K562 (cell line): Measurements from ENCODE around the gene ITGA2B. TPM values are rescaled to one million over a fixed set of nuclear protein-coding genes. Genes with fewer than 3 reads are reported as not detected.

Experiments used
- ARID1B ChIP-seq: fragments of 450-650 bp; IDR thresholded peaks from 2 replicates; pipeline ENCODE4 v1.6.1; 2016; ENCODE audit warnings: antibody characterized with exemption, mild to moderate bottlenecking, inconsistent platforms
- ATF7 ChIP-seq: fragments of 450-650 bp; IDR thresholded peaks from 2 replicates; pipeline ENCODE4 v1.7.1; 2014; ENCODE audit warnings: mild to moderate bottlenecking, moderate library complexity
- DPF2 ChIP-seq: fragments of 450-650 bp; IDR thresholded peaks from 2 replicates; pipeline ENCODE4 v1.6.1; 2016
- ELF1 ChIP-seq: fragments of 200-800 bp; sonication (Bioruptor generic); IDR thresholded peaks from 2 replicates; pipeline ENCODE4 v1.6.1; 2016; ENCODE audit warnings: missing genetic modification characterization, missing compliant biosample characterization
- ELF4 ChIP-seq: fragments of 450-650 bp; formaldehyde crosslinking; IDR thresholded peaks from 2 replicates; pipeline ENCODE4 v1.4.0; 2022; ENCODE audit warnings: missing genetic modification characterization
- ETV5 ChIP-seq: sonication (generic); formaldehyde crosslinking; IDR thresholded peaks from 2 replicates; pipeline ENCODE4 v1.4.0; 2020; ENCODE audit warnings: low read depth, mild to moderate bottlenecking, missing genetic modification reagents
- FOXM1 ChIP-seq, 2 experiments: fragments of 450-650 bp in 1 of 2; sonication (generic) in 1 of 2; formaldehyde crosslinking in 1 of 2; IDR thresholded peaks; 2 replicates each; pipeline versions ENCODE4 v1.6.1 to v1.9.0; 2017 to 2022; ENCODE audit warnings: low read depth in 2 of 2, mild to moderate bottlenecking in 2 of 2, missing genetic modification reagents in 1 of 2, moderate library complexity in 1 of 2
- HNRNPL ChIP-seq: fragments of 200-400 bp; formaldehyde crosslinking; IDR thresholded peaks from 2 replicates; pipeline ENCODE4 v1.6.1; 2017; ENCODE audit warnings: low read depth, mild to moderate bottlenecking, low read length
- LARP7 ChIP-seq: fragments of 450-650 bp; IDR thresholded peaks from 2 replicates; pipeline ENCODE4 v1.6.1; 2016
- MTA2 ChIP-seq: fragments of 450-650 bp; IDR thresholded peaks from 2 replicates; pipeline ENCODE4 v1.6.1; 2016; ENCODE audit warnings: low read depth
- NCOR1 ChIP-seq: fragments of 450-650 bp; IDR thresholded peaks from 2 replicates; pipeline ENCODE4 v1.6.1; 2016; ENCODE audit warnings: mild to moderate bottlenecking, moderate library complexity
- NELFE ChIP-seq: IDR thresholded peaks from 2 replicates; pipeline ENCODE4 v1.6.1; 2011; ENCODE audit warnings: mild to moderate bottlenecking; ENCODE audit not compliant: insufficient read depth, insufficient read length
- NEUROD1 ChIP-seq: fragments of 150-350 bp; IDR thresholded peaks from 2 replicates; pipeline ENCODE4 v1.6.1; 2014; ENCODE audit warnings: borderline replicate concordance, low read length, low read depth; ENCODE audit not compliant: partially characterized antibody
- NKRF ChIP-seq: fragments of 450-650 bp; IDR thresholded peaks from 2 replicates; pipeline ENCODE4 v1.6.1; 2016; ENCODE audit warnings: borderline replicate concordance
- POLR3A ChIP-seq: IDR thresholded peaks from 2 replicates; pipeline ENCODE4 v1.6.1; 2011; ENCODE audit warnings: borderline replicate concordance, mild to moderate bottlenecking, moderate library complexity; ENCODE audit not compliant: insufficient read length, insufficient read depth; ENCODE audit errors: extremely low read depth
- PTBP1 ChIP-seq: fragments of 200-400 bp; formaldehyde crosslinking; IDR thresholded peaks from 2 replicates; pipeline ENCODE4 v1.6.1; 2017; ENCODE audit warnings: low read depth, low read length
- RBBP5 ChIP-seq: fragments of 200-600 bp; sonication (generic); IDR thresholded peaks from 2 replicates; pipeline ENCODE4 v1.6.1; 2012; ENCODE audit warnings: borderline replicate concordance, mild to moderate bottlenecking, low read length, control low read depth, inconsistent platforms; ENCODE audit not compliant: insufficient read depth, poor library complexity, severe bottlenecking
- RBM25 ChIP-seq: fragments of 200-400 bp; formaldehyde crosslinking; IDR thresholded peaks from 2 replicates; pipeline ENCODE4 v1.6.1; 2018; ENCODE audit warnings: low read length, low read depth, moderate library complexity; ENCODE audit not compliant: severe bottlenecking
- ZNF134 ChIP-seq: fragments of 250-450 bp; sonication (Bioruptor Pico); conservative IDR thresholded peaks from 2 replicates; pipeline ENCODE4 v1.4.0; 2020
- polyA plus RNA-seq, 8 experiments: library from polyadenylated mRNA; depleted of rRNA in 4 of 8; stranded (reverse) in 5 of 8; unstranded in 3 of 8; fragments of >200 nt; fragmentation: Nextera tagmentation in 2 of 8; fragmentation: Illumina TruSeq in 1 of 8; extraction: Ambion mirVana in 2 of 8; extraction: Trizol in 1 of 8; gene quantifications; 2 replicates each; pipeline versions ENCODE4 v1.2.1 to v1.2.3, GENCODE V29; 2011 to 2014; ENCODE audit warnings: inconsistent platforms in 1 of 8, missing spikeins in 1 of 8
- total RNA-seq, 7 experiments: library from RNA; depleted of rRNA in 6 of 7; stranded (reverse); fragments of >200 nt in 6 of 7; fragmentation: Illumina TruSeq in 2 of 7; extraction: Trizol in 2 of 7; gene quantifications; 2 replicates each; pipeline versions ENCODE4 v1.2.1 to v1.2.3, GENCODE V29; 2011 to 2021; ENCODE audit warnings: low replicate concordance in 1 of 7
- TF ChIP-seq, protein P1 (sequence below): fragments of 450-650 bp; formaldehyde crosslinking; IDR thresholded peaks from 2 replicates; pipeline ENCODE4 v1.4.0; 2022; ENCODE audit warnings: missing genetic modification characterization
- TF ChIP-seq, protein P2 (sequence below): IDR thresholded peaks from 2 replicates; pipeline ENCODE4 v1.6.1; 2012; ENCODE audit warnings: low read depth, low read length, improper control_type of control experiment, borderline replicate concordance
- TF ChIP-seq, protein P3 (sequence below): sonication (generic); IDR thresholded peaks from 2 replicates; pipeline ENCODE4 v1.6.1; 2016

Gene ITGA2B
- total and polyA plus RNA-seq, 9 of the 15 experiments (the other 6 are each of a cell fraction or from before 2014, with no cell fraction given) = 1.1 to 26.4 (median 5.6) TPM

- TF ChIP-seq, protein P1, sequence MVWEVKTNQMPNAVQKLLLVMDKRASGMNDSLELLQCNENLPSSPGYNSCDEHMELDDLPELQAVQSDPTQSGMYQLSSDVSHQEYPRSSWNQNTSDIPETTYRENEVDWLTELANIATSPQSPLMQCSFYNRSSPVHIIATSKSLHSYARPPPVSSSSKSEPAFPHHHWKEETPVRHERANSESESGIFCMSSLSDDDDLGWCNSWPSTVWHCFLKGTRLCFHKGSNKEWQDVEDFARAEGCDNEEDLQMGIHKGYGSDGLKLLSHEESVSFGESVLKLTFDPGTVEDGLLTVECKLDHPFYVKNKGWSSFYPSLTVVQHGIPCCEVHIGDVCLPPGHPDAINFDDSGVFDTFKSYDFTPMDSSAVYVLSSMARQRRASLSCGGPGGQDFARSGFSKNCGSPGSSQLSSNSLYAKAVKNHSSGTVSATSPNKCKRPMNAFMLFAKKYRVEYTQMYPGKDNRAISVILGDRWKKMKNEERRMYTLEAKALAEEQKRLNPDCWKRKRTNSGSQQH (CRISPR knock-in tag) = 0 out of 2 replicates have a peak, but pooled peaks have one; percentile 12
- peak; percentile 77 for TF ChIP-seq DPF2
- TF ChIP-seq ELF1 (tag) = peak; percentile 66
- TF ChIP-seq LARP7 = no peak
- TF ChIP-seq, protein P2, sequence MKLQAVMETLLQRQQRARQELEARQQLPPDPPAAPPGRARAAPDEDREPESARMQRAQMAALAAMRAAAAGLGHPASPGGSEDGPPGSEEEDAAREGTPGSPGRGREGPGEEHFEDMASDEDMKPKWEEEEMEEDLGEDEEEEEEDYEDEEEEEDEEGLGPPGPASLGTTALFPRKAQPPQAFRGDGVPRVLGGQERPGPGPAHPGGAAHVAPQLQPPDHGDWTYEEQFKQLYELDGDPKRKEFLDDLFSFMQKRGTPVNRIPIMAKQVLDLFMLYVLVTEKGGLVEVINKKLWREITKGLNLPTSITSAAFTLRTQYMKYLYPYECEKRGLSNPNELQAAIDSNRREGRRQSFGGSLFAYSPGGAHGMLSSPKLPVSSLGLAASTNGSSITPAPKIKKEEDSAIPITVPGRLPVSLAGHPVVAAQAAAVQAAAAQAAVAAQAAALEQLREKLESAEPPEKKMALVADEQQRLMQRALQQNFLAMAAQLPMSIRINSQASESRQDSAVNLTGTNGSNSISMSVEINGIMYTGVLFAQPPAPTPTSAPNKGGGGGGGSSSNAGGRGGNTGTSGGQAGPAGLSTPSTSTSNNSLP = 0 out of 2 replicates have a peak, but pooled peaks have one; percentile 53
- no peak for TF ChIP-seq ZNF134 (CRISPR knock-in tag)
- no peak for TF ChIP-seq RBM25
- TF ChIP-seq POLR3A = no peak
- no peak for TF ChIP-seq NKRF
- no peak for TF ChIP-seq HNRNPL
- TF ChIP-seq PTBP1 = no peak
- peak; percentile 33; the same call in 1 of the 2 replicates for TF ChIP-seq ELF4 (CRISPR knock-in tag)
- TF ChIP-seq, protein P3, sequence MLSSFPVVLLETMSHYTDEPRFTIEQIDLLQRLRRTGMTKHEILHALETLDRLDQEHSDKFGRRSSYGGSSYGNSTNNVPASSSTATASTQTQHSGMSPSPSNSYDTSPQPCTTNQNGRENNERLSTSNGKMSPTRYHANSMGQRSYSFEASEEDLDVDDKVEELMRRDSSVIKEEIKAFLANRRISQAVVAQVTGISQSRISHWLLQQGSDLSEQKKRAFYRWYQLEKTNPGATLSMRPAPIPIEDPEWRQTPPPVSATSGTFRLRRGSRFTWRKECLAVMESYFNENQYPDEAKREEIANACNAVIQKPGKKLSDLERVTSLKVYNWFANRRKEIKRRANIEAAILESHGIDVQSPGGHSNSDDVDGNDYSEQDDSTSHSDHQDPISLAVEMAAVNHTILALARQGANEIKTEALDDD = peak; percentile 78
- peak; percentile 85 for TF ChIP-seq NCOR1
- no peak for TF ChIP-seq RBBP5
- peak; percentile 59 for TF ChIP-seq MTA2
- no peak for TF ChIP-seq NEUROD1
- peak; percentile 39; the same call in 1 of the 2 replicates for TF ChIP-seq FOXM1 (IDR thresholded peaks at IDR 0.05; ENCODE audit: low read depth)
- TF ChIP-seq FOXM1 (CRISPR knock-in tag; IDR thresholded peaks at IDR 0.05; ENCODE audit: low read depth) = no peak
- TF ChIP-seq ARID1B = peak; percentile 90
- no peak for TF ChIP-seq NELFE
- TF ChIP-seq ETV5 (CRISPR knock-in tag) = peak; percentile 77; the same call in 1 of the 2 replicates
- peak; percentile 55; the same call in 1 of the 2 replicates for TF ChIP-seq ATF7
These were observed 314 bp upstream of the ITGA2B start (continued) for GRCh38 chr17:44389723-44390202.
